Mesenchymal stem cell (in vitro differentiated cells and primary cell): Measurements from ENCODE around the gene EVL.

Experiments used
- DNase-seq: peaks from one replicate; pipeline ENCODE4 v3.0.0-alpha.2; 2013
- H2AFZ ChIP-seq: one replicate; pipeline ENCODE4 v1.6.1; 2013; ENCODE audit warnings: low read depth, mild to moderate bottlenecking, control low read depth, inconsistent platforms, low read length, moderate library complexity
- H2AK5ac ChIP-seq: 2 replicates; pipeline ENCODE4 v1.6.1; 2013; ENCODE audit warnings: low read length, moderate library complexity, mild to moderate bottlenecking, inconsistent platforms; ENCODE audit not compliant: severe bottlenecking
- H2BK120ac ChIP-seq: one replicate; pipeline ENCODE4 v1.6.1; 2013; ENCODE audit warnings: low read depth, mild to moderate bottlenecking, inconsistent platforms, low read length, moderate library complexity
- H2BK12ac ChIP-seq, 2 experiments: one replicate each; pipeline ENCODE4 v1.6.1; 2013; ENCODE audit warnings: inconsistent platforms in 2 of 2, low read length in 2 of 2, mild to moderate bottlenecking in 2 of 2, moderate library complexity in 2 of 2, control low read depth in 1 of 2
- H2BK15ac ChIP-seq: one replicate; pipeline ENCODE4 v1.6.1; 2013; ENCODE audit warnings: mild to moderate bottlenecking, low read depth, inconsistent platforms; ENCODE audit not compliant: poor library complexity, severe bottlenecking
- H2BK5ac ChIP-seq: 2 replicates; pipeline ENCODE4 v1.6.1; 2013; ENCODE audit warnings: low read depth, mild to moderate bottlenecking, low read length, control low read depth, inconsistent platforms; ENCODE audit not compliant: poor library complexity, severe bottlenecking
- H3K14ac ChIP-seq, 2 experiments: one replicate each; pipeline ENCODE4 v1.6.1; 2013; ENCODE audit warnings: inconsistent platforms in 2 of 2, low read length in 2 of 2, control low read depth in 1 of 2, mild to moderate bottlenecking in 1 of 2, moderate library complexity in 1 of 2
- H3K18ac ChIP-seq, 2 experiments: one replicate each; pipeline ENCODE4 v1.6.1; 2013; ENCODE audit warnings: inconsistent platforms in 2 of 2, low read length in 2 of 2, control low read depth in 1 of 2, low read depth in 1 of 2, mild to moderate bottlenecking in 1 of 2
- H3K23ac ChIP-seq, 2 experiments: one replicate each; pipeline ENCODE4 v1.6.1; 2013; ENCODE audit warnings: inconsistent platforms in 2 of 2, low read length in 2 of 2, mild to moderate bottlenecking in 2 of 2, moderate library complexity in 2 of 2, control low read depth in 1 of 2
- H3K27ac ChIP-seq: 2 replicates; pipeline ENCODE4 v1.5.1; 2013; ENCODE audit warnings: mild to moderate bottlenecking, moderate library complexity, low read length, control low read depth, inconsistent platforms; ENCODE audit not compliant: poor library complexity, severe bottlenecking
- H3K27me3 ChIP-seq, 2 experiments: 2 replicates each; pipeline versions ENCODE4 v1.6.1 to v1.7.0; 2013; ENCODE audit warnings: low read length in 2 of 2, mild to moderate bottlenecking in 2 of 2, moderate library complexity in 2 of 2, control low read depth in 1 of 2, inconsistent platforms in 1 of 2; ENCODE audit not compliant: control insufficient read depth in 1 of 2, insufficient read depth in 1 of 2
- H3K36me3 ChIP-seq, 2 experiments: 2 replicates each; pipeline versions ENCODE4 v1.6.1 to v1.7.0; 2013; ENCODE audit warnings: low read length in 2 of 2, control low read depth in 1 of 2, inconsistent platforms in 1 of 2, low read depth in 1 of 2, mild to moderate bottlenecking in 1 of 2; ENCODE audit not compliant: insufficient read depth in 2 of 2, control insufficient read depth in 1 of 2
- H3K4ac ChIP-seq, 2 experiments: one replicate each; pipeline ENCODE4 v1.6.1; 2013; ENCODE audit warnings: inconsistent platforms in 2 of 2, low read length in 2 of 2, mild to moderate bottlenecking in 2 of 2, moderate library complexity in 2 of 2, control low read depth in 1 of 2, low read depth in 1 of 2
- H3K4me1 ChIP-seq: 2 replicates; pipeline ENCODE4 v1.6.1; 2013; ENCODE audit warnings: low read depth, low read length, control low read depth; ENCODE audit not compliant: control insufficient read depth, insufficient read depth
- H3K4me2 ChIP-seq: 2 replicates; pipeline ENCODE4 v1.6.1; 2013; ENCODE audit warnings: low read length, mild to moderate bottlenecking, inconsistent platforms; ENCODE audit not compliant: poor library complexity, severe bottlenecking
- H3K4me3 ChIP-seq, 2 experiments: 2 replicates each; pipeline versions ENCODE4 v1.5.1 to v1.7.0; 2013; ENCODE audit warnings: low read length in 2 of 2, mild to moderate bottlenecking in 2 of 2, control low read depth in 1 of 2, low read depth in 1 of 2; ENCODE audit not compliant: insufficient read depth in 1 of 2
- H3K79me1 ChIP-seq: replicated peaks from 2 replicates; pipeline ENCODE4 v1.6.1; 2013; ENCODE audit warnings: mild to moderate bottlenecking, control low read depth, low read length, inconsistent platforms; ENCODE audit not compliant: poor library complexity, severe bottlenecking
- H3K9ac ChIP-seq: 2 replicates; pipeline ENCODE4 v1.7.0; 2013; ENCODE audit warnings: mild to moderate bottlenecking, low read length, moderate library complexity
- H3K9me3 ChIP-seq: 2 replicates; pipeline ENCODE4 v1.7.0; 2013; ENCODE audit warnings: mild to moderate bottlenecking, low read length; ENCODE audit not compliant: control insufficient read depth
- H4K8ac ChIP-seq: one replicate; pipeline ENCODE4 v1.6.1; 2013; ENCODE audit warnings: inconsistent platforms, mild to moderate bottlenecking, low read length, moderate library complexity
- H4K91ac ChIP-seq: one replicate; pipeline ENCODE4 v1.6.1; 2013; ENCODE audit warnings: mild to moderate bottlenecking, low read length, inconsistent platforms
- WGBS: methylation state at CpG from one replicate; pipeline ENCODE4 v1.1.7; 2013; ENCODE audit warnings: mixed read lengths; 5-methylcytosine and 5-hydroxymethylcytosine counted together

Gene EVL

DNA sequence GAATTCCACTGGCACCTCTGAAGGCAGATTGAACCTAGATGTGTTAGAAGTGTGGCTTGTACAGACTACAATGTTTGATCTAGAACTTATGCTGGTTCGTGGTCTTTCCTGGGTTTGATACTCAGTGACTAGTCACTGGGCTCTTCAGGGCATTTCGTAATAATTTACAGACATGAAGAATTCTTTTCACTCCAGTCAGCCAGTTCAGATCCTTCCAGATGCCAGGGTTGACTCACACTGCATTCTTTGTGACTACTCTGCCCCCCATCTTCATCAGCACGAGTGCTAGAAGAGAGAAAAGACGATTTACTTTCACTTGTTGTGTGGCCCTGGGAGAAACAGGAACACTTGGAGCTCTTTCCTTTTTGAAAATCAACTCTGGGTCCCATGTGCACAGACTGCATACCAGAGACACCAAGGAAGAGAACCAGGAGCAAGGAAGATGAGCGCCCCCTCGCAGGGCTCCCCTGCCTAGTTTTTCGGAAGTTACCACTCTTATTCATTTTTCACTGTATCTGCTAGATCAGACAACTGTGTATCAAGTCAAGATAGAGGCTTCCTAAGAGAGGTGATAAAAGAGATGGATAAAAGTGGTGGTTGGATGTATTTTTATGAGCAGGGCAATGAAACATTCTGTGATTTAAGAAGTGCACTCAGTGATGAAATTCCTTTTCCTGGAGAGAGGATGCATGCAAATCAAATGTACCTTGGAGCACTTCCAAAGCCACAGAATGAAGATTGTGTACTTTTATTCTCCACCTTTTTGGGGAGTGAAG lies 33.5 kb upstream of the EVL start:
- Histone ChIP-seq H3K23ac (no peak overlapping the region), H3K14ac (no peak overlapping the region)

GRCh38 chr14:100032738-100033137 lies 32.5 kb upstream of the EVL start:
- no peaks in the 10 kb centered on the region for H3K36me3 ChIP-seq

More for the DNA sequence above, 33.5 kb upstream of the EVL start:
- H3K9ac ChIP-seq, result peak overlapping the region; percentile 89
- H2BK15ac ChIP-seq, result peak overlapping the region; percentile 85
- H4K8ac ChIP-seq, result peak overlapping the region; percentile 28
- no peaks in the 10 kb centered on the region for H3K27me3 ChIP-seq
- H3K79me1 ChIP-seq, result peaks cover 16% of the 10 kb centered on the region
- H2BK120ac ChIP-seq, result peak overlapping the region; percentile 84
- peak overlapping the region; percentile 8 to 51 for H3K4ac ChIP-seq
- peak overlapping the region; percentile 100 for H3K27ac ChIP-seq
- peak overlapping the region; percentile 76 for H3K4me2 ChIP-seq
- H2AFZ ChIP-seq, result no peak overlapping the region
- peaks cover 11% of the 10 kb centered on the region for H3K4me1 ChIP-seq
- WGBS, result 14% methylated on average over 7 of the region's 7 CpGs
- H3K4me3 ChIP-seq, result peak overlapping the region; percentile 14 to 76
- H4K91ac ChIP-seq, result peak overlapping the region; percentile 77
- peak; percentile 99 for DNase-seq
- H2BK5ac ChIP-seq, result peak overlapping the region; percentile 96
- no peaks in the 10 kb centered on the region for H3K36me3 ChIP-seq
- peak overlapping the region in 1 of 2 experiments; percentile 75 for H3K18ac ChIP-seq
- no peak overlapping the region for H2BK12ac ChIP-seq
- H2AK5ac ChIP-seq, result peak overlapping the region; percentile 81
- no peaks in the 10 kb centered on the region for H3K9me3 ChIP-seq

DNA sequence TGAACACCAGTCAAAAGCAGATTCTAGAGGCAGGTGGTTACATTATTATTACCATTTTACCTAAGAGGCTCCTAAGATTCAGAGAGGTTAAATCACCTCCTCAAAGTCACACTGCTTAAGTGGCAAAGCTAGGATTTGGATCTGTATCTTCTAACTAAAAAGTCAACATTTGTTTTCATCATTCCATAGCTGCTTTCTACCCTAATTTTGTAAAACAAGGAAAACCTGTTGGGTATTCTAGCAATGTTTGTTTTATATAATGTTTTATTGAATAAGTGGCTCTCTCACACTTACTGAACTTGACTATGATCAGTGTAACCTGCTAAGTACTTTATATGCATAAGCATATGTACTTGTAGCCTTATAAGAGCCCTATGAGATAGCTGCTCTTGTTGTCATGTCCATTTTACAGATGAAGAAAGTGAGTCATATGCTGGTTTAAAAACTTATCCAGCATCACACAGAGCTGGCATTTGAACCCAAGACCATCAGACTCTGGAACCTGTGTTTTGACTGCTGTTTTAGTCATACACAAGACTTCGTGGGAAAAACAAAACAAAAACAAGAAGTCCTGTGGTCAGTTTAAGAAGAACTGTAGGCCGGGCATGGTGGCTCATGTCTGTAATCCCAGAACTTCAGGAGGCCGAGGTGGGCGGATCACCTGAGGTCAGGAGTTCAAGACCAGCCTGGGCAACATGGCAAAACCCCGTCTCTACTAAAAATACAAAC lies 31.7 kb upstream of the EVL start:
- no peak overlapping the region for H3K14ac ChIP-seq
- H2BK5ac ChIP-seq, result no peak overlapping the region
- no peak overlapping the region for H3K27ac ChIP-seq
- no peak overlapping the region for H2BK120ac ChIP-seq
- WGBS, result 81% methylated on average over 5 of the region's 5 CpGs
- no peaks in the 10 kb centered on the region for H3K27me3 ChIP-seq
- no peak overlapping the region for H3K9ac ChIP-seq
- H3K23ac ChIP-seq, result no peak overlapping the region
- H4K91ac ChIP-seq, result no peak overlapping the region
- no peaks in the 10 kb centered on the region for H3K36me3 ChIP-seq
- DNase-seq, result no peak
- no peak overlapping the region for H2BK15ac ChIP-seq
- H2AFZ ChIP-seq, result no peak overlapping the region
- H2BK12ac ChIP-seq, result no peak overlapping the region
- no peak overlapping the region for H3K4ac ChIP-seq
- H3K4me2 ChIP-seq, result no peak overlapping the region
- H2AK5ac ChIP-seq, result no peak overlapping the region
- H3K4me3 ChIP-seq, result no peak overlapping the region
- H3K79me1 ChIP-seq, result peaks cover 19% of the 10 kb centered on the region
- H3K4me1 ChIP-seq, result peaks cover 11% of the 10 kb centered on the region
- no peak overlapping the region for H3K18ac ChIP-seq
- no peak overlapping the region for H4K8ac ChIP-seq
- H3K9me3 ChIP-seq, result no peaks in the 10 kb centered on the region

More at GRCh38 chr14:100032738-100033137, 32.5 kb upstream of the EVL start:
- no peaks in the 10 kb centered on the region for H3K27me3 ChIP-seq
- DNase-seq, result no peak
- no peak overlapping the region for H4K91ac ChIP-seq
- H3K27ac ChIP-seq, result peak overlapping the region; percentile 100
- H2BK12ac ChIP-seq, result no peak overlapping the region
- peak overlapping the region; percentile 67 for H2AK5ac ChIP-seq
- H3K4me1 ChIP-seq, result peaks cover 11% of the 10 kb centered on the region
- H3K18ac ChIP-seq, result peak overlapping the region in 1 of 2 experiments; percentile 48
- peaks cover 16% of the 10 kb centered on the region for H3K79me1 ChIP-seq
- no peak overlapping the region for H2BK120ac ChIP-seq
- H4K8ac ChIP-seq, result no peak overlapping the region
- H2AFZ ChIP-seq, result no peak overlapping the region
- 63% methylated on average over 1 of the region's 1 CpG for WGBS
- H2BK15ac ChIP-seq, result no peak overlapping the region
- no peak overlapping the region for H3K23ac ChIP-seq
- no peak overlapping the region for H3K14ac ChIP-seq
- no peak overlapping the region for H3K4ac ChIP-seq
- no peak overlapping the region for H3K9ac ChIP-seq
- H3K4me3 ChIP-seq, result no peak overlapping the region
- H2BK5ac ChIP-seq, result no peak overlapping the region
- H3K9me3 ChIP-seq, result no peaks in the 10 kb centered on the region
- no peak overlapping the region for H3K4me2 ChIP-seq

DNA sequence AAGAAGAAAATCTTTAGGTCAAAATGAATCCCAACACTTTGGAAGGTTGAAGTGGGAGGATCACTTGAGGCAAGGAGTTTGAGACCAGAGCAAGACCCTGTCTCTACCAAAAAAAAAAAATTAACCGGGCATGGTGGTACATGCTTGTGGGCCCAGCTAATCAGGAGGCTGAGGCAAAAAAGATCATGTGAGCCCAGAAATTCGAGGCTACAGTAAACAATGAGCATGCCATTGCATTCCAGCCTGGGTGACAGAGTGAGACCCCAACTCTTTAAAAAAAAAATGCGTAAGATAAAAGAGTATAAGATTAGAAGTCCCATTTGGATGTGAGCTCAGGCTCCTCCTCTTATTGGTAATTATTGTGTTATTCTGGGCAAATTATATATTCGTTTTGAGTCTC lies 30.8 kb upstream of the EVL start:
- Histone ChIP-seq H3K27ac (no peak overlapping the region), H3K4me3 (no peak overlapping the region), H2BK5ac (no peak overlapping the region), H4K91ac (no peak overlapping the region), H2BK12ac (no peak overlapping the region), H3K4ac (no peak overlapping the region), H3K4me2 (no peak overlapping the region), H2AFZ (no peak overlapping the region), H3K9me3 (no peaks in the 10 kb centered on the region), H3K18ac (no peak overlapping the region), H3K9ac (no peak overlapping the region), H3K27me3 (no peaks in the 10 kb centered on the region), H2AK5ac (no peak overlapping the region), H2BK120ac (no peak overlapping the region), H2BK15ac (no peak overlapping the region), H3K14ac (no peak overlapping the region), H3K4me1 (peaks cover 10% of the 10 kb centered on the region), H3K23ac (no peak overlapping the region), H3K79me1 (peaks cover 17% of the 10 kb centered on the region), H4K8ac (no peak overlapping the region), H3K36me3 (no peaks in the 10 kb centered on the region)
- DNase-seq, result no peak
- WGBS, result 84% methylated on average over 4 of the region's 4 CpGs
